ENCODE data around the gene IDNK.

IDNK gene

DNA sequence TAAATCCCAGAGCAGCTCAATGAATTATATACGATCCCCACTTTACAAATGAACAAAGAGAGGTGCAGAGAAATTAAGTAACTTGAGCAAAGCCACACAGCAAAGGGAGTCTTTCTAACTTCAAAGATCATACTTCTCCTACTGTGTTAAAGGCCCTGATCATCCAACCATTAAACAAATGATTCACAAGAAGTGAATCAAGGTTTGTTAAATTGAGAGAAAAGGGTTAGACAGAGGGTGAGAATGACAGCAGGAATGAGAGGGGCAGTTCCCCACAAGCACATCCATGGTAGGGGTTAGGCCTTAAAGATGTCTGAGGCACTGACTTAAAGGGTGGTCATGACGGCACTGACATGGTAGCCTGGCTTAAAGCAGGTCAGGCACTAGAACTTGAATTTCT, 10.7 kb downstream of the IDNK start:
- no peak for DNase-seq (ENCODE audit: low spot score)

DNA sequence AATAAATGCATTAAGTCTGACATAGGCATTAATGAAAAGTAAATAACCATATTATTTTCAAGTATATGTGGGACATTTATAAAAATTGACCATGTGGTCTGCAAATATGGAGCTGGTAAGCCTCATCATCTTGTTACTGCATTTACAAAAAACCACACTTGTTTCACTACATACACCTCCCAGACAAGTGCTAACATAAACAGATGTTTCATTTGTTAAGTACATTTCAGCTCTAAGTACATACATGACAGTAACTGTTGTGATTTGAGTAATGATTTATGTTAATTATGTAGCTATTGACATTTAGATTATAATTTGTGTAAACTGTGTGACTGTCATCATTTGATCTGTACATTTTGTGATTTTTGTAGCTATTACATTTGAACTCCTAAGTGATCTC, 13.9 kb downstream of the IDNK start:
- no peak for DNase-seq (ENCODE audit: low spot score)

DNA sequence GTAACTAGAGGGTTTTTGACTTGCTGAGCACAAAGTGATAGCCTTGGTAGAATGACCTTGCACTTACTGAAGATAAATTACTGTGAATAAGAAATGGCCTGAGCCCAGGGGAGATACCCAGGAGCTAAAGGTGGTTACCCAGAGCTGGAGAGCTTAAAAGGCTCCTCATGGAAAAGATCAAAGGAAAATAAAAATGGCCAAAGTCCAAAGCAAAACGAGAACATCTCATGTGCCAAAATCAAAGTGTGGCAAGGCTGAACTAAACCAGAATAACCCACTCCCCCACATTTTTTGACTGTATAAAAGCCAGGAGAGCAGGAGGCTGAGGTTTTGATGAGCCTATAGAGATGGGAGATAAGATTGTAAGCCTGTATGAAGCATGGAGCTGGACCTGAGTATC, 14.4 kb downstream of the IDNK start:
- no peak for DNase-seq (ENCODE audit: low spot score)

DNA sequence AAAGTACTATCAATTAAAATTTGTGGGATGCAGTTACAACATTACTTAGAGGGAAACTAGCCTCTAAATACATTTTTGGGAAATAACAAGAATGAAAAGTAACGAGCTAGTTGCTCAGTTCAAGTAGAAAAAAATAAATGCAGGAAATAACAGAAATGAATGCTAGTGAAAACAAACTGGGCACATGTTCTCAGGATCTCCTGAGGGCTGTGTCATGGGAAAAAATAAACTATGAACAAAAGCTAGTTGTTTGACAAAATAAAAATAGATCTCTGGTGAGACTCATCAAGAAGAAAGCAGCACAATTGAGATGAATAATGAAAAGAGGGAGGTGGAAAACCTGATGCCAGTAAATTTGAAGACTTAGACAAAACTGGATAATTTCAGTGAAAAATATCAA, 16.3 kb downstream of the IDNK start:
- no peak for DNase-seq (ENCODE audit: low spot score)

DNA sequence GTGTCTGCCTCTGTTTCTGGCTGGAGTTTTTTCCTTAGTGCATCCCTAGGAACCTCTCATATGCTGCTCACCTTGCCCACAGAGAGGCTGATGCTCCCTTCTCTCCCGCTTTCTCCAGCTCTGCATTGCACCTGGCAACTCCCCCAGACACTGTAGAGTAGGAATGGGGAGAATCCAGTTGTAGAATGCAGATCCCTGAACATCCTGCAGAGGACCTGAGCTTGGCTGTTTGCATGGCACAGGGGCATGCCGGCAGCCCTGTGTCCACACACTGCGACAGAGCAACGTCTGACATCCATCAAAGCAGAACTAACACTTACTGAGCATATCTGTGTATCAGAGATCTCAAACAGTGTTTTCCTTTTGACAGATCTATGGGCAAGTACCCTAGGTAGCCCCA, 19.9 kb downstream of the IDNK start:
- no peak for DNase-seq (ENCODE audit: low spot score)

DNA sequence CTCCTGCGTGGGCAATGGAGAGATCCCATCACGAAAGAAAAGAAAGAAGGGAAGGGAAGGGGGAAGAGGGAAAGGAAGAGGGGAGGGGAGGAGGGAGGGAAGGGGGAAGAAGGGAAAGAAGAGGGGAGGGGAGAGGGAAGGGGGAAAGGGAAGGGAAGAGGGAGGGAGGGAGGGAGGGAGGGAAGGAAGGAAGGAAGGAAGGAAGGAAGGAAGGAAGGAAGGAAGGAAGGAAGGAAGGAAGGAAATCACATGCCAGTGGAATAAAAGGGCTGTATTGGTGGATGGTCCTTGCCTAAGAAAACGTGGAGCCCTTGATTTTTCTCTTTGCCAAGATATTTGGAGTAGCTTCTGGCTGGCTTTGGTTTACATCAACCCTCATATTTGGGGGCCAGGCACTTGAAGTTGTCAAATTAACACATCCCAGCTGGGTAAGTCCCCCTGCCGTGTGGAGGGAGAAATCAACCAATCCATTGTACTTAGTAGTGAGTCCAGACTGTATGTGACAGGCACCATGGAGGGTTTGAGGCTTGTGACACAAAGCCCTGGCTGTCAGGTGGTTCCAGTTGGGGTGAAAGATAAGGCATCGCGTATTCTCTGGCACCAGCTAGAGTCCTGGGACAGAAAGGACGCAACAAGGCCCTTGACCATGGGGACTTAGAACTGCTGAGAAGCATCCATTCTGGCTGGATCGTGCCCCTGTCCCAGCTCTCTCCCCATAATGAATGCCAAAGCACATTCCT, 23.7 kb downstream of the IDNK start:
- DNase-seq (ENCODE audit: low spot score) = no peak

DNA sequence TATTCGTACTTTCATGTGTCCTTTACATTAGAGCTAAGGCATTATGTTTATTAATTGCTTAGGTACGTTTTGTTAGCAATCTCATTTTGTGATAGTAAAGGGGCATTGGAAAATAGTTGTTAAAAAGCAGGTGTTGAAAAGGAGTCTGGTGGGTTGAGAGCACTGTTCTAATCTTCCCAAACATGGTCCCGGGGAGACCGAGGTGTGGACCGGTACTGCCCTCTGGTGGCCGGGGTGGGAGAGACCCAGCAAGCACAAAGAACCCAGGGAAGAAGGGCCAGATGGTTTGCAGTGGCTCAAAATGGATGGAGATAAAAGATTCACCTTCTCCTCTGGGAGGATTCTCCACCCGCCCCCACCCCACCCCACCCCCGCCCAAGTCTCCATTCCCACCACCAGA, 26.1 kb downstream of the IDNK start:
- peak; percentile 85 for DNase-seq (ENCODE audit: low spot score)

DNA sequence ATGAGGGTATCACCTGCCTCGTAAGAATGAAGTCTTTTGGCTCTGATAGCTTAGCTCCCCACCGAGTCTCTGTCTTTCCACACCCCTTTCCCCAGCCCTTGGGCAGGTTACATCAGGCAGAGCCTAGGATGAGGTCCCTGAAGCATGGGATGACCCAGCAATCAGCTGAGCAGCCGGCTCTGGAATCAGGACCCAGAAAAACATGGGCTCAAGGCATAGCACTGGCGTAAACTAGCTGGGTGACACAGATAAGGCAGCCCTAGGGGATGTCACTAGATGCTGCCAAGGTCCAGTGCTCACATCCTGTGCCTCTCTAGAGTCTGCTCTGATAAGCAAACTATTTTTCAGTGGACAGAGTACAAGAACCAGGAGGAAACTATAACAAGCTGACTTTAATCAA, 26.6 kb downstream of the IDNK start:
- DNase-seq (ENCODE audit: low spot score) = no peak

DNA sequence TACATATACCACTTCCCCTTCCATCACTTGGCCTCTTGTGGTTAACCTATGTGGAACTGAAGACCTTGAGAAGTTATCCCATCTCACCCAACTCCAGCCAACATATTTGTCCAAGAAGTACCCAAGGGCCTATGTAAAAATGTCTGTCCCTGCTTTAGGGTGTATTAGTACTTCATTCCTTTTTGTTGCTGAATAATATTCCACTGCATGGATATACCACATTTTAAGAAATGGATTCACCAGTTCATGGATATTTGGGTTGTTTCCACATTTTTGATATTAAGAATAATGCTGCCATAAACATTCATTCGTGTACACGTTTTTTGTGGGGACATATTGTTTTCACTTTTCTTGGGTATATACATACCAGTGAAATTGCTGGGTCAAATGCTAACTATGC, 28.6 kb downstream of the IDNK start:
- no peak for DNase-seq (ENCODE audit: low spot score)

DNA sequence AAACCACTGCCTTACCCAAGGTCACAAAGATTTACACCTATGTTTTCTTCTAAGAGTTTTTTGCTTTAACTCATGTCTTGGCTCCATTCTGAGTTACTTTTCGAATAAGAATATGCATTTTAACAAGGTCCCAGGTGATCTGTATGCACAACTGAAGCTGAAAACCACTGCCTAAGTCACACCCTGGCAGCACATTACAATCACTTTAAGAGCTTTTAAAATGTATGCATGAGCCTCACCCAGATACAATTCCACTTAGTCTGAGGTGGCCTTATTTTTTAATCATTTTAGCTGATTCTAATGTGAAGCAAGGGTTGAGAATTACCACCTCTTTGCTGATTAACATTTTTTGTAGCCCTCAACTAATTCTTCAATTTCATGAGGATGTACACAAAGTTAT, 29.5 kb downstream of the IDNK start:
- DNase-seq (ENCODE audit: low spot score) = no peak

DNA sequence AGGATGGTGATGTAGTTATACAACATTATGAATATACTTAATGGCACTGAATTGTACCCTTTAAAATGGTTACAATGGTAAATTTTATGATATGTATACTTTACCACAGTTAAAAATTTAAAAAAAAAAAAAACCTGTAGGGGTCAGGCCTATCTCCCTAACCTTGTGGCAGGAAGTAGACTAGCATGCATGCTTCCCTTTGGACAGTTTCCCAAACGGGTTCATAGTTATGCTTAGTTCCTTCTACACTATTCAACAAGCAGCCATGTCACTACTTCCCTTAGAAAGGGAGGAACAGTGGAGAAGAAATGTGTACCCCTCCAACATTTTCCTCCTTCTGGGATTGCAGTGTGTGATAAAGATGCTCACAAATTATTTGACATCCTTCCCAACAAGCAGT, 32.5 kb downstream of the IDNK start:
- no peak for DNase-seq (ENCODE audit: low spot score)

DNA sequence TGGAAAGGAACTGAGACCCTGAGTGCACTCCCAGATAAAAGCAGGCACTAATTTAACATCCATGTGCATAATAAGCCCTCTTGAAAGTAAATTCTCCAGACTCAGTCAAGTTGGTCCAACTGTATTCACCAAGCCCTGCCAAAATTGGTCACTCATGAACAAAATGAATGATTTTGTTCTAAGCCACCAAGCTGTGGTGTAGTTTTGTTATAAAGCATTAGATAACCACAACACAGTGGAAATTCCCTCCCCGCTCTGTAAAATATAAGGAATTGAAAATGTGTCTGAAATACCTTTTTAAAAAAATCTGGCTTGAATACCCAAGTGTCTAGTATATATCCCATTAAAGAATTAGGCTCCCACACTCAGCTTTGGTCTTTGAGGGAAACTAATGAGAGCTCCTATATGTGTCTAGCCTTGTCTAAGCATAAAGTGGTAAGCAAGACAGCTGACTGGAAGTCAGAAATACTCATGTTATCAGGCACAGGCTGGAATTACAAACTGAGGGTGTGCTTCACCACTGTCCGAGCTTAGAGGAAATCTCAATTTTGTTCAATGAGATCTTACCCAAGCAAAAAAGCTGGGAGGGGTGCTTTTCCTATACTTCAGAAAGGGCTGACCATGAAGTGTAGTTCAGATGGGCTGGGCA, 33.2 kb downstream of the IDNK start:
- no peak for DNase-seq (ENCODE audit: low spot score)

DNA sequence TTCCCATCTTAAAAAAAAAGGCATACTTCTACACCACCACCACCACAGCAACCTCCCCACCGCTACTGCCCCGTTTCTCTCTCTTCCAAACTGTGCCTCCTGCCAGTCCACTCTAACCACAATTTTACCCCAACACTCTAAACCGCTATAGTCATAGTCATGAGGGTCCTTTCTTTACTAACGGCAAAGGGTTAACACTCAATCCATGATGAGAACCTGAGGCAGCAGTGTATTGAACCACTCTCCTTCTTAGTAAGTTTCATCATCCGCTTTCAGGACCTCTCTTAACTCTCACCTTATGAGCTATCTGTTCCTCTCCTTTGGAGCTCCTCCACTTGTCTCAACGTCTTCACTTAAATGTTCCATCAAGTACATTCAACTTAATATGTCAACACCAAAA, 34.0 kb downstream of the IDNK start:
- DNase-seq (ENCODE audit: low spot score) = no peak

DNA sequence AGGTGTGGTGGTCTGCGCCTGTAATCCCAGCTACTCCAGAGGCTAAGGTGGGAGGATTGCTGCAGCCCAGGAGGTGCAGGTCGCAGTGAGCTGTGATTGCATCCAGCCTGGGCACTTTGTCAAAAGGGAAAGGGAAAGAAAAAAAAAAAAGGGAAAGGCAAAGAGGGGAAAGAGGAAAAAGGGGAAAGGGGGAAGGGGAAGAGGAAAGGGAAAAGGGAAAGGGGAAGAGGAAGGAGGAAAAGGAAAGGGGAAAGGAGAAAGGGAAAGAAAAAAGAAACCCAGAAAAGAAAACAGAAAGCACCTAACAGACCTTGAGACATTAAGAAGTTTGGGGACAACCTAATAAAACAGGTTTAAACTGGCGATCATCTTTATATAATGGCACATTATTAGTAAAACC, 40.0 kb downstream of the IDNK start:
- DNase-seq (ENCODE audit: low spot score) = no peak

DNA sequence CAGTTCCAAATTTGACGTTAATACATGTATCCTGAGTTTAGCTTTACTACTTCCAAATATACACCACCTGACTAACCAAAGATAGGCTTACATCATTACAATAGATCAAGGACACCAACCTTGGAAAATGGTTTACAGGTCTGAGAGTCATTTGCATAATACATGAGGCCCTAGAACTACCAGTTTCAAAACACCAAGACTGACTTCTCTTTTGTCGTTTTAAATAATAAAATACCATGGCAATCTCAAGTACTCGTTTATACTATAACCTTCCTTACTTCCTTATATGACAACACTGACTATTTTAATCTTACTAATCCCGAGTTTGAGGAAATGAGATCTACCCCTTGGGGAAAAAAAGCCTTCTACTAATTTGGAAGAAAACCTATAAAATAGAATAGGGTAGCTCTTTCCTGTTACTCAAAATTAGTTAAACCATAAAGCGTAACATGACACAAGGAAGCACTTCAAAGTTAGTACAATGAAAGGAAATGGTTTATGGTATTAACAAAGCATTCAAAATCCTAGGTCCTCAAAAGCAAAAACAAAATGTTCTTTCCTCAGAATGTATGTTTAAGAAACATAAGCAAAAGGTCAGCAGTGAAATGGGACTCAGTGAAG, 42.7 kb downstream of the IDNK start:
- DNase-seq (ENCODE audit: low spot score) = no peak

DNA sequence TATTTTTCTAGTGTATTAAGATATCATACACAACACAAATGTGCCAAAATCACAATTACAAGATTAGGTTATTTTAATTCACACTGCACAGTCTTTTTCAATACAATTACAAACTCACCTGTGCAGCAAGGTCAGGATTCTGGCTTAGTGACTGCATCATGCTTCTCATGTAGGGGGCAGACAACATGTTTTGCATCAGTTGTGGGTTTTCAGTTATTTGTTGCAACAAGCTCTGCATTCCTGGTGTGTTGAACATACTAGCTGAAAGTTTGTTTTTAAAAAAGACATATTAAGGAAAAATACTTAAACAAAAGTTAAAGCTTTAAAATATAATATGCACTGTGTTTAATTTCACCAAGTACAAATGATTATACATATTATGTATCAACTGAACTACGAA, 46.1 kb downstream of the IDNK start:
- no peak for DNase-seq (ENCODE audit: low spot score)

DNA sequence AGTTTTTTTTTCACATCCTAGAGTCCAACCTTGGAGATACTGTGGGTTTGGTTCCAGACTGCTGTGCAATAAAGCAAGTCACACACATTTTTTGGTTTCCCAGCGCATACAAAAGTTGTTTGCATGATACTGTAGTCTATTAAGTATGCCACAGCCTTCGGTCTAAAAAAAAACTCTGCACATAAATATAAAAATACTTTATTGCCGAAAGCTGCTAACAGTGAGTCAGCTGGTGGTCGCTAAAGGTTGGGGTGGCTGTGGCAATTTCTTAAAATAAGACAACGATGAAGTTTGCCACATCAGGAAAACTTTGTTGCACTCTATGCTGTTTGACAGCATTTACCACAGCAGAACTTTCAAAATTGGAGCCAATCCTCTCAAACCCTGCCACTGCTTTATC, 47.4 kb downstream of the IDNK start:
- DNase-seq (ENCODE audit: low spot score) = no peak

DNA sequence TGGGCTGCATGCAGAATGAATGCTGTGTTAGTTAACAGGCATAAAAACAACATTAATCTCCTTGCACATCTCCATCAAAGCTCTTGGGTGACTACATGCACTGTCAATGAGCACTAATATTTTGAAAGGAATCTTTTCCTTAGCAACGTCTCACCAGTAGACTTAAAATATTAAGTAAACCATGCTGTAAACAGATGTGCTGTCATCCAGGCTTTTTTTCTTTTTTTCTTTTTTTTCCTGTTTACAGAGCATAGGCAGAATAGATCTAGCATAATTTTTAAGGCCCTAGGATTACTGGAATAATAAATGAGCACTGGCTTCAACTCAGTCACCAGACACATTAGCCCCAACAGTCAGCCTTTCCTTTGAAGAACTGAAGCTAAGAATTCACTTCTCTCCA, 48.5 kb downstream of the IDNK start:
- no peak for DNase-seq (ENCODE audit: low spot score)

DNA sequence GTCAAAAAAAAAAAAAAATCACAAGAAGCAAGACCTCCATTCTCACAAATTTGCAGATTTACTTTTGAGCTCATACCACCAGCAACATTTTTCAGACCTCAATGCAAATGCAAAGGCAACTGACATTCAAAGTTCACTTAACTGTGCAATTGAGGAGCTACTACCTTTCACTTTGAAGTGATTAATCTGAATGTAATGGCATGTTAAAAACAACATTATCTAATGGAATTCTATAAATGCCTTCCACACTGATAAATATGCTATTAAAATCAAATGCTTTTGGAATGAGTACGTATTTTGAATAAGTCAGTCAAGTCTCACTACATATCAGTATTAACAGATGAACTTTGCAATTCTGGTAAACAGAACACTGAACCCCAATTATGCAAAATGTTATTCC, 52.5 kb downstream of the IDNK start:
- DNase-seq (ENCODE audit: low spot score) = no peak

DNA sequence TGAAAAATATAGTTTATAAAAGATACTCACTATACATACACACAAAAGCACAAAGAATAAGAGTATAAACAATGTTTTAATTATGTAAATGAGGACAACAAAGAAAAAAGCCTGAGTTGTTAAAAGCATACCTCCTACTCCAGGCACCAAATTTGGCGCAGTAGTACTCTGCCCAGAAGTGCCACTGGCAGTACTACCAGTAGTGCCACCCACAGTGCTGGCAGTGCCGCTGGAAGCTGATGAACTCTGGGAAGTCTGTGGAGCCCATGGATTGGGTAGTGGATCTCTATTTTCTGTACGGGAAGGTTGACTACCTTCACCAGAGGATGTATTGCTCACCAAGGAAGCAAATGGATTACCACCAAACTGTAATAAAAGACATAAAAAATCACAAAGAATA, 54.7 kb downstream of the IDNK start:
- DNase-seq (ENCODE audit: low spot score) = no peak

DNA sequence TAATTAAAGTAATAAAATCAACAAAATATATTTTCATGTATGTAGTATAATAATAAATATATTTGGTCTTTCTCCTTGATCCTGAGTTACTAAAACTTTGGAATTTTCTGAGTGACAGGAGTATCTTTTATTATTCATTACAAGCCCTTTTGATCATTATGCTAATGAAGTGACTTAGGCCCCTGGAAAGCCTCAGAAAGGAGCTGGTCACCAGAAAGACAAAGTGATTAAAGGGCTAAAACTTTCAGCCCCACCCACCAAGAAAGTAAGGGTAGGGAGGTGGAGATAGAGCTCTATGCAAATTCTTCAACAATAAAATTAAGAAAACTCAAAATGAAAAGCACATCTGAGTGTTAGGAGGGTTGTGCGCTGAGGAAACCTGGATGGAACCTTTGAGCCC, 57.3 kb downstream of the IDNK start:
- no peak for DNase-seq (ENCODE audit: low spot score)

DNA sequence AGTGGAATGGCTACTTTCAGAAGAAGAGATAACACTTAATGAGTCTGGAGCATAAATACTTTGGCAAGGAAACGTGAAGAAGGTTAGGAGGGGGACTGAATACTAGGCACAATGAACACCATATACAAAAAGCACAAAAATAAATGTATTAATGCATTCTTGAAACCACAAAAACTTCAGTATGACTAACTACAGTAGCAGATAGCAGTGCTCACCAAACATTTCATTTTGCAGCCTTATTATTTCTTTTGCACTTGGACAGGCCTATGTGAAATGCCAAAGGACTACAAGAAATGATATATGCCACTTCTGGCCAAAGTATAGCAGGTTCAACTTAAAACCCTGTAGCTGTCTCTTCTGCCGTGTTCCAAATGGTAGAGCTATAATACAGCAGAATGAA, 58.5 kb downstream of the IDNK start:
- no peak for DNase-seq (ENCODE audit: low spot score)

DNA sequence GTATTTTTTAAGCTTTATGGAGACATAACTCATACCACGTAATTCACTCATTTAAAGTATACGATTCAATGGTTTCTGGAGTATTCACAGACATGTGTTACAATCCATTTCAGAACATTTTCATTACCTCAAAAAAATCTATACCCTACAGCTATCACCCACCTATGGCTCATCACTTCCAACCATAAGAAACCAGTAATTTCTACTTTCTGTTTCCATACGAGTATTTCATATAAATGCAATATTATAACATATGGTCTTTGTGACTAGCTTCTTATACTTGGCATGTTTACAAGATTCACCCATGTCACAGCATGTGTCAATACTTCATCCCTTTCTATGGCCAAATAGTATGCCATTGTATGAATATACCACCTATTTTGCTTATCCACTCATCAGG, 66.0 kb downstream of the IDNK start:
- DNase-seq (ENCODE audit: low spot score) = no peak

DNA sequence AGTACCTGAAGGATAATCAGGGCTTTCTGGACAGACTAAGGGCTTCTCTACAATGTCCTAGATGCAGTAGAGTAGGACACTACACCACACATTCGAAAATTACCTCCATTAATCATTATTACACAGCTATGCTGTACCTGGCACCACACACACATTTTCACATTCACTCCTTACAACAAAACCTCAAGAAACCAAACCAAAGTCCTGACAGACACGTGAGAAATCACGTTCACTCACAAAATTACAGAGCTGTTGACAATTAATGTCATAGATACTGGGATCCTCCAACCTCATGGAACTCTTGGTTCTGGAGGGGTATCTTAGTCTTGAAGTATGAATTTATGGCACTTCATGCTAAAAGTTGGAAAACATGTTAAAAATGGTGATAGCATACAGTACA, 68.5 kb downstream of the IDNK start:
- DNase-seq (ENCODE audit: low spot score) = no peak
